Glomerular visceral epithelial cell (primary cell): ENCODE data around the gene YAF2.
"Not testable (repeated sequence)": the region's sequence is repeated elsewhere in the genome, so short reads cannot be mapped to it uniquely, and the experiment has no call there.

ENCODE experiments used
- DNase-seq: peaks from one replicate; pipeline ENCODE4 v3.0.0-alpha.2; 2016; ENCODE audit errors: extremely low spot score

YAF2 gene

GRCh38 chr12:42255221-42255865 is 17.3 kb upstream of the YAF2 start:
- no peak for DNase-seq

GRCh38 chr12:42252645-42253044 is 14.6 kb upstream of the YAF2 start:
- DNase-seq: not testable (repeated sequence)

- DNase-seq: not testable (repeated sequence)
These were observed 11.0 kb upstream of the YAF2 start for GRCh38 chr12:42249033-42249432.

- no peak for DNase-seq
These were observed 2.2 kb upstream of the YAF2 start for GRCh38 chr12:42240131-42240750.

GRCh38 chr12:42237853-42238239 is 202 bp downstream of the YAF2 start:
- no peak for DNase-seq

- DNase-seq: peak; percentile 78
These were observed 796 bp downstream of the YAF2 start for GRCh38 chr12:42237052-42237852.

GRCh38 chr12:42236017-42236416 is 2.0 kb downstream of the YAF2 start:
- DNase-seq: no peak

GRCh38 chr12:42235426-42235825 is 2.6 kb downstream of the YAF2 start:
- no peak for DNase-seq

GRCh38 chr12:42234970-42235369 is 3.1 kb downstream of the YAF2 start:
- DNase-seq: no peak

GRCh38 chr12:42227525-42227924 is 10.5 kb downstream of the YAF2 start:
- DNase-seq: not testable (repeated sequence)

- not testable (repeated sequence) for DNase-seq
These were observed 13.5 kb downstream of the YAF2 start for GRCh38 chr12:42224501-42224900.

- no peak for DNase-seq
These were observed 15.3 kb downstream of the YAF2 start for GRCh38 chr12:42222724-42223123.

GRCh38 chr12:42221726-42222125 is 16.3 kb downstream of the YAF2 start:
- no peak for DNase-seq

GRCh38 chr12:42217656-42218055 is 20.4 kb downstream of the YAF2 start:
- peak; percentile 27 for DNase-seq

GRCh38 chr12:42216737-42217136 is 21.3 kb downstream of the YAF2 start:
- no peak for DNase-seq

GRCh38 chr12:42215759-42216158 is 22.3 kb downstream of the YAF2 start:
- not testable (repeated sequence) for DNase-seq

- DNase-seq: peak; percentile 57
These were observed 24.1 kb downstream of the YAF2 start for GRCh38 chr12:42213954-42214426.

- peak; percentile 71 for DNase-seq
These were observed 25.0 kb downstream of the YAF2 start for GRCh38 chr12:42213023-42213422.

- no peak for DNase-seq
These were observed 29.5 kb downstream of the YAF2 start for GRCh38 chr12:42208574-42208973.

GRCh38 chr12:42204819-42205218 is 33.2 kb downstream of the YAF2 start:
- DNase-seq: no peak

- DNase-seq: no peak
These were observed 33.7 kb downstream of the YAF2 start for GRCh38 chr12:42204362-42204761.

GRCh38 chr12:42201063-42201462 is 37.0 kb downstream of the YAF2 start:
- no peak for DNase-seq

GRCh38 chr12:42199007-42199406 is 39.0 kb downstream of the YAF2 start:
- DNase-seq: no peak
